ENCODE results near the gene NTM.

Gene NTM

GRCh38 chr11:131866535-131867400 lies 496.4 kb downstream of the NTM start:
- H3K36me3 ChIP-seq (ENCODE audit: control insufficient read depth, low read length), result no peaks in the 10 kb centered on the region
- H3K4me3 ChIP-seq (ENCODE audit: low read length), result no peak overlapping the region
- H3K4me2 ChIP-seq (ENCODE audit: low read length), result no peak overlapping the region
- H3K4me1 ChIP-seq (ENCODE audit: control insufficient read depth, low read length), result no peaks in the 10 kb centered on the region
- H4K20me1 ChIP-seq (ENCODE audit: control insufficient read depth, insufficient read depth, low read depth, low read length), result no peaks in the 10 kb centered on the region
- no peak overlapping the region for H3K27ac ChIP-seq (ENCODE audit: low read depth, low read length)
- H3K9me2 ChIP-seq (replicated peaks; ENCODE audit: control insufficient read depth, low read length), result no peaks in the 10 kb centered on the region
- H3K9me3 ChIP-seq (ENCODE audit: control insufficient read depth, insufficient read depth, low read length), result no peaks in the 10 kb centered on the region
- no peaks in the 10 kb centered on the region for H3F3A ChIP-seq (ENCODE audit: control insufficient read depth, insufficient read depth)
- no peak for TF ChIP-seq EZH2phosphoT487 (IDR thresholded peaks at IDR 0.05; ENCODE audit: borderline replicate concordance, low read length)
- no peak for TF ChIP-seq CTCF (IDR thresholded peaks at IDR 0.05; ENCODE audit: low read depth, low read length, poor library complexity, severe bottlenecking)
- no peaks in the 10 kb centered on the region for H3K79me2 ChIP-seq (ENCODE audit: control insufficient read depth, low read length)
- H3K27me3 ChIP-seq (ENCODE audit: control insufficient read depth, low read length), result no peaks in the 10 kb centered on the region

- no peak for TF ChIP-seq EZH2phosphoT487 (IDR thresholded peaks at IDR 0.05; ENCODE audit: borderline replicate concordance, low read length)
- TF ChIP-seq CTCF (IDR thresholded peaks at IDR 0.05; ENCODE audit: low read depth, low read length, poor library complexity, severe bottlenecking), result peak; percentile 61
- Histone ChIP-seq H3K36me3 (ENCODE audit: control insufficient read depth, low read length) (no peaks in the 10 kb centered on the region), H3F3A (ENCODE audit: control insufficient read depth, insufficient read depth) (no peaks in the 10 kb centered on the region), H3K9me3 (ENCODE audit: control insufficient read depth, insufficient read depth, low read length) (no peaks in the 10 kb centered on the region), H3K27ac (ENCODE audit: low read depth, low read length) (no peak overlapping the region), H3K4me2 (ENCODE audit: low read length) (no peak overlapping the region), H3K79me2 (ENCODE audit: control insufficient read depth, low read length) (no peaks in the 10 kb centered on the region), H4K20me1 (ENCODE audit: control insufficient read depth, insufficient read depth, low read depth, low read length) (no peaks in the 10 kb centered on the region), H3K9me2 (replicated peaks; ENCODE audit: control insufficient read depth, low read length) (no peaks in the 10 kb centered on the region), H3K4me3 (ENCODE audit: low read length) (no peak overlapping the region), H3K4me1 (ENCODE audit: control insufficient read depth, low read length) (no peaks in the 10 kb centered on the region), H3K27me3 (ENCODE audit: control insufficient read depth, low read length) (no peaks in the 10 kb centered on the region)
Observed at GRCh38 chr11:131867457-131868257, 497.2 kb downstream of the NTM start.

- Histone ChIP-seq H3K79me2 (ENCODE audit: control insufficient read depth, low read length) (no peaks in the 10 kb centered on the region), H3K4me1 (ENCODE audit: control insufficient read depth, low read length) (no peaks in the 10 kb centered on the region), H3K27me3 (ENCODE audit: control insufficient read depth, low read length) (no peaks in the 10 kb centered on the region), H3K27ac (ENCODE audit: low read depth, low read length) (no peak overlapping the region), H3K36me3 (ENCODE audit: control insufficient read depth, low read length) (no peaks in the 10 kb centered on the region), H4K20me1 (ENCODE audit: control insufficient read depth, insufficient read depth, low read depth, low read length) (no peaks in the 10 kb centered on the region), H3K4me2 (ENCODE audit: low read length) (no peak overlapping the region), H3F3A (ENCODE audit: control insufficient read depth, insufficient read depth) (no peaks in the 10 kb centered on the region), H3K9me3 (ENCODE audit: control insufficient read depth, insufficient read depth, low read length) (no peaks in the 10 kb centered on the region), H3K4me3 (ENCODE audit: low read length) (no peak overlapping the region), H3K9me2 (replicated peaks; ENCODE audit: control insufficient read depth, low read length) (no peaks in the 10 kb centered on the region)
- TF ChIP-seq CTCF (IDR thresholded peaks at IDR 0.05; ENCODE audit: low read depth, low read length, poor library complexity, severe bottlenecking), result no peak
- no peak for TF ChIP-seq EZH2phosphoT487 (IDR thresholded peaks at IDR 0.05; ENCODE audit: borderline replicate concordance, low read length)
Observed at GRCh38 chr11:131868629-131869507, 498.5 kb downstream of the NTM start.
